HEK293 (cell line): Measurements from ENCODE around the gene CHL1.

ENCODE experiments used
- CTCF ChIA-PET: fragments of 350-600 bp; formaldehyde crosslinking; extraction: SDS; loops from one replicate; lab custom pipeline; 2021; ENCODE audit warnings: antibody characterized with exemption; lab: Yijun Ruan, JAX
- POLR2A ChIA-PET: fragments of 300-600 bp; formaldehyde crosslinking; extraction: SDS; loops from one replicate; lab custom pipeline; 2020; ENCODE audit warnings: antibody characterized with exemption, inconsistent platforms; lab: Yijun Ruan, JAX
- H3K27ac ChIP-seq: fragments of 200-500 bp; sonication (Bioruptor generic); 2 replicates; pipeline ENCODE4 v1.5.1; 2014; ENCODE audit warnings: low read depth, low read length, control low read depth, inconsistent platforms; ENCODE audit errors: extremely low read depth
- H3K36me3 ChIP-seq, 2 experiments: fragments of 200-500 bp in 1 of 2; sonication (Bioruptor generic) in 1 of 2; 1 replicate in 1 of 2; 2 replicates in 1 of 2; pipeline ENCODE4 v1.5.1; 2014 to 2017; ENCODE audit warnings: inconsistent platforms in 2 of 2, low read length in 2 of 2; ENCODE audit not compliant: control insufficient read depth in 2 of 2, insufficient read depth in 1 of 2
- H3K4me1 ChIP-seq: fragments of 200-500 bp; sonication (Bioruptor generic); 2 replicates; pipeline ENCODE4 v1.5.1; 2014; ENCODE audit warnings: mild to moderate bottlenecking, low read length, inconsistent platforms; ENCODE audit not compliant: control insufficient read depth, insufficient read depth
- H3K4me3 ChIP-seq: 2 replicates; pipeline ENCODE4 v1.5.1; 2011; ENCODE audit warnings: low read depth, mild to moderate bottlenecking, control low read depth, low read length, moderate library complexity
- H3K9me3 ChIP-seq: fragments of 200-500 bp; sonication (Bioruptor generic); 2 replicates; pipeline ENCODE4 v1.5.1; 2014; ENCODE audit warnings: low read depth, low read length, inconsistent platforms; ENCODE audit not compliant: control insufficient read depth, insufficient read depth
- GLIS2 ChIP-seq: fragments of 450-650 bp; formaldehyde crosslinking; IDR thresholded peaks from 2 replicates; pipeline ENCODE4 v1.5.1; 2016; ENCODE audit warnings: missing biosample characterization, missing genetic modification characterization
- SETDB1 ChIP-seq: IDR thresholded peaks from one replicate; pipeline ENCODE4 v1.6.1; 2017; ENCODE audit warnings: mild to moderate bottlenecking, low read length, moderate library complexity, mixed read lengths; ENCODE audit not compliant: insufficient read length
- ZFP37 ChIP-seq: fragments of 450-650 bp; formaldehyde crosslinking; IDR thresholded peaks from 2 replicates; pipeline ENCODE4 v1.5.1; 2016; ENCODE audit warnings: missing biosample characterization, missing genetic modification characterization
- ZNF114 ChIP-seq: fragments of 450-650 bp; formaldehyde crosslinking; IDR thresholded peaks from 2 replicates; pipeline ENCODE4 v1.5.0; 2017; ENCODE audit warnings: missing biosample characterization, missing genetic modification characterization
- ZNF132 ChIP-seq: fragments of 450-650 bp; formaldehyde crosslinking; IDR thresholded peaks from 2 replicates; pipeline ENCODE4 v1.5.1; 2017; ENCODE audit warnings: missing biosample characterization, missing genetic modification characterization, borderline replicate concordance
- ZNF184 ChIP-seq: fragments of 450-650 bp; IDR thresholded peaks from 2 replicates; pipeline ENCODE4 v1.5.1; 2018; ENCODE audit warnings: missing biosample characterization, mild to moderate bottlenecking, missing genetic modification characterization
- ZNF202 ChIP-seq: fragments of 450-650 bp; formaldehyde crosslinking; IDR thresholded peaks from 2 replicates; pipeline ENCODE4 v1.5.1; 2016; ENCODE audit warnings: missing biosample characterization, missing genetic modification characterization, borderline replicate concordance
- ZNF394 ChIP-seq: fragments of 450-650 bp; formaldehyde crosslinking; IDR thresholded peaks from 2 replicates; pipeline ENCODE4 v1.5.1; 2016; ENCODE audit warnings: missing biosample characterization, missing genetic modification characterization, mild to moderate bottlenecking, moderate library complexity, borderline replicate concordance
- TF ChIP-seq, protein P1 (sequence below): fragments of 450-650 bp; formaldehyde crosslinking; IDR thresholded peaks from 2 replicates; pipeline ENCODE4 v1.5.0; 2017; ENCODE audit warnings: missing biosample characterization, missing genetic modification characterization, borderline replicate concordance
- TF ChIP-seq, protein P2 (sequence below): fragments of 450-650 bp; formaldehyde crosslinking; IDR thresholded peaks from 2 replicates; pipeline ENCODE4 v1.5.1; 2016; ENCODE audit warnings: missing biosample characterization, missing genetic modification characterization
- TF ChIP-seq, protein P3 (sequence below): fragments of 450-650 bp; formaldehyde crosslinking; IDR thresholded peaks from 2 replicates; pipeline ENCODE4 v1.5.1; 2017; ENCODE audit warnings: missing biosample characterization, missing genetic modification characterization
- TF ChIP-seq, protein P4 (sequence below): fragments of 450-650 bp; formaldehyde crosslinking; IDR thresholded peaks from 2 replicates; pipeline ENCODE4 v1.5.1; 2017; ENCODE audit warnings: missing biosample characterization, missing genetic modification characterization
- TF ChIP-seq, protein P5 (sequence below): fragments of 450-650 bp; formaldehyde crosslinking; conservative IDR thresholded peaks from 2 replicates; pipeline ENCODE4 v1.5.1; 2016; ENCODE audit warnings: low read depth, missing biosample characterization, missing genetic modification characterization
- TF ChIP-seq, protein P6 (sequence below): IDR thresholded peaks from 2 replicates; pipeline ENCODE4 v1.6.1; 2011; ENCODE audit warnings: mild to moderate bottlenecking, low read depth, low read length, borderline replicate concordance
- TF ChIP-seq, protein P7 (sequence below): fragments of 450-650 bp; formaldehyde crosslinking; IDR thresholded peaks from 2 replicates; pipeline ENCODE4 v1.5.1; 2016; ENCODE audit warnings: missing biosample characterization, missing genetic modification characterization, borderline replicate concordance

CHL1 gene

DNA sequence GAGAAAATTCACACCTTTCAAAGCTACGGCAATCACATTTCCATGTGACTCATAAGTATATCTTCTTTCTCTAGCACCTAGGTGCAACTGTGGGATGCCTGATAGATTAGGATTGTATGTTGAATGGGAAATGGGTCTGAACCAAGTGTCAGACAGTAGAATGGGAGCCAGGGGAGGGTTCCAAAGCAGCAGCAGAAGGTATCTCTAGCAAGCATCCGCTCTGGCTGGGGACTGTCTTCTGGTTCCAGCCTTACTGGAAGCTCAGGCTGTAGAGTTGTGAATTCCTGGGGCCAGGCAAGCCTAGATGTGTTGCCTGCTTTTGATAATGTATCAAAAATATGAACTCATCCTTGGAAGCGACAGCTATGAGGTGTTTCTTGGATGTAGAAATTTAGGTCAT is 2.1 kb upstream of the CHL1 start (continued):
- TF ChIP-seq, protein P1, sequence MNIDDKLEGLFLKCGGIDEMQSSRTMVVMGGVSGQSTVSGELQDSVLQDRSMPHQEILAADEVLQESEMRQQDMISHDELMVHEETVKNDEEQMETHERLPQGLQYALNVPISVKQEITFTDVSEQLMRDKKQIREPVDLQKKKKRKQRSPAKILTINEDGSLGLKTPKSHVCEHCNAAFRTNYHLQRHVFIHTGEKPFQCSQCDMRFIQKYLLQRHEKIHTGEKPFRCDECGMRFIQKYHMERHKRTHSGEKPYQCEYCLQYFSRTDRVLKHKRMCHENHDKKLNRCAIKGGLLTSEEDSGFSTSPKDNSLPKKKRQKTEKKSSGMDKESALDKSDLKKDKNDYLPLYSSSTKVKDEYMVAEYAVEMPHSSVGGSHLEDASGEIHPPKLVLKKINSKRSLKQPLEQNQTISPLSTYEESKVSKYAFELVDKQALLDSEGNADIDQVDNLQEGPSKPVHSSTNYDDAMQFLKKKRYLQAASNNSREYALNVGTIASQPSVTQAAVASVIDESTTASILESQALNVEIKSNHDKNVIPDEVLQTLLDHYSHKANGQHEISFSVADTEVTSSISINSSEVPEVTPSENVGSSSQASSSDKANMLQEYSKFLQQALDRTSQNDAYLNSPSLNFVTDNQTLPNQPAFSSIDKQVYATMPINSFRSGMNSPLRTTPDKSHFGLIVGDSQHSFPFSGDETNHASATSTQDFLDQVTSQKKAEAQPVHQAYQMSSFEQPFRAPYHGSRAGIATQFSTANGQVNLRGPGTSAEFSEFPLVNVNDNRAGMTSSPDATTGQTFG (tag by site-specific recombination), result no peak
- no peak for TF ChIP-seq ZFP37 (tag by site-specific recombination)
- TF ChIP-seq, protein P2, sequence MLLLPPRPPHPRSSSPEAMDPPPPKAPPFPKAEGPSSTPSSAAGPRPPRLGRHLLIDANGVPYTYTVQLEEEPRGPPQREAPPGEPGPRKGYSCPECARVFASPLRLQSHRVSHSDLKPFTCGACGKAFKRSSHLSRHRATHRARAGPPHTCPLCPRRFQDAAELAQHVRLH (tag by site-specific recombination), result no peak
- TF ChIP-seq, protein P3, sequence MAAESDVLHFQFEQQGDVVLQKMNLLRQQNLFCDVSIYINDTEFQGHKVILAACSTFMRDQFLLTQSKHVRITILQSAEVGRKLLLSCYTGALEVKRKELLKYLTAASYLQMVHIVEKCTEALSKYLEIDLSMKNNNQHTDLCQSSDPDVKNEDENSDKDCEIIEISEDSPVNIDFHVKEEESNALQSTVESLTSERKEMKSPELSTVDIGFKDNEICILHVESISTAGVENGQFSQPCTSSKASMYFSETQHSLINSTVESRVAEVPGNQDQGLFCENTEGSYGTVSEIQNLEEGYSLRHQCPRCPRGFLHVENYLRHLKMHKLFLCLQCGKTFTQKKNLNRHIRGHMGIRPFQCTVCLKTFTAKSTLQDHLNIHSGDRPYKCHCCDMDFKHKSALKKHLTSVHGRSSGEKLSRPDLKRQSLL, result no peak
- TF ChIP-seq, protein P4, sequence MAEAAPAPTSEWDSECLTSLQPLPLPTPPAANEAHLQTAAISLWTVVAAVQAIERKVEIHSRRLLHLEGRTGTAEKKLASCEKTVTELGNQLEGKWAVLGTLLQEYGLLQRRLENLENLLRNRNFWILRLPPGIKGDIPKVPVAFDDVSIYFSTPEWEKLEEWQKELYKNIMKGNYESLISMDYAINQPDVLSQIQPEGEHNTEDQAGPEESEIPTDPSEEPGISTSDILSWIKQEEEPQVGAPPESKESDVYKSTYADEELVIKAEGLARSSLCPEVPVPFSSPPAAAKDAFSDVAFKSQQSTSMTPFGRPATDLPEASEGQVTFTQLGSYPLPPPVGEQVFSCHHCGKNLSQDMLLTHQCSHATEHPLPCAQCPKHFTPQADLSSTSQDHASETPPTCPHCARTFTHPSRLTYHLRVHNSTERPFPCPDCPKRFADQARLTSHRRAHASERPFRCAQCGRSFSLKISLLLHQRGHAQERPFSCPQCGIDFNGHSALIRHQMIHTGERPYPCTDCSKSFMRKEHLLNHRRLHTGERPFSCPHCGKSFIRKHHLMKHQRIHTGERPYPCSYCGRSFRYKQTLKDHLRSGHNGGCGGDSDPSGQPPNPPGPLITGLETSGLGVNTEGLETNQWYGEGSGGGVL (tag by site-specific recombination), result no peak

DNA sequence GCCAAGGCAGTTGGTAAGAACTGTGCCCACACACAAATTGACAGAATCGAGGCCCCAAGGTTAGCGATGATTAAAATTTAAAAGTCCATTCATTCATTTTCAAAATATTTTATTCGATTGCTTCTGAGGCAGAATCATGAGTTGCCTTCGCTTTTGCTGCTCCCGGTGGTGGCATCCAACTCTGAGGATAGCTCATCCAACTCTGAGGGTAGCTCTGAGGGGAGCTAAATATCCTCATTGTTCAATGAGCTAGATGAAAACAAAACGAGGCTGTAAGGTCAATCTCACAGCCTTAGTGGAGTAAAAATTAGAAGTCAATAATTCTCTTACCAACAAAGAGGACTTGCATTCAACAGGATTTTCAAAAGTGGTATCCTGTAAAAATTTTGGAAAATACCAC is 897 bp upstream of the CHL1 start:
- no peaks in the 10 kb centered on the region for H3K36me3 ChIP-seq
- no peaks in the 10 kb centered on the region for H3K9me3 ChIP-seq
- TF ChIP-seq SETDB1 (no peak), ZNF394 (tag by site-specific recombination) (no peak), ZNF184 (no peak), ZNF132 (tag by site-specific recombination) (no peak)
- TF ChIP-seq, protein P5, sequence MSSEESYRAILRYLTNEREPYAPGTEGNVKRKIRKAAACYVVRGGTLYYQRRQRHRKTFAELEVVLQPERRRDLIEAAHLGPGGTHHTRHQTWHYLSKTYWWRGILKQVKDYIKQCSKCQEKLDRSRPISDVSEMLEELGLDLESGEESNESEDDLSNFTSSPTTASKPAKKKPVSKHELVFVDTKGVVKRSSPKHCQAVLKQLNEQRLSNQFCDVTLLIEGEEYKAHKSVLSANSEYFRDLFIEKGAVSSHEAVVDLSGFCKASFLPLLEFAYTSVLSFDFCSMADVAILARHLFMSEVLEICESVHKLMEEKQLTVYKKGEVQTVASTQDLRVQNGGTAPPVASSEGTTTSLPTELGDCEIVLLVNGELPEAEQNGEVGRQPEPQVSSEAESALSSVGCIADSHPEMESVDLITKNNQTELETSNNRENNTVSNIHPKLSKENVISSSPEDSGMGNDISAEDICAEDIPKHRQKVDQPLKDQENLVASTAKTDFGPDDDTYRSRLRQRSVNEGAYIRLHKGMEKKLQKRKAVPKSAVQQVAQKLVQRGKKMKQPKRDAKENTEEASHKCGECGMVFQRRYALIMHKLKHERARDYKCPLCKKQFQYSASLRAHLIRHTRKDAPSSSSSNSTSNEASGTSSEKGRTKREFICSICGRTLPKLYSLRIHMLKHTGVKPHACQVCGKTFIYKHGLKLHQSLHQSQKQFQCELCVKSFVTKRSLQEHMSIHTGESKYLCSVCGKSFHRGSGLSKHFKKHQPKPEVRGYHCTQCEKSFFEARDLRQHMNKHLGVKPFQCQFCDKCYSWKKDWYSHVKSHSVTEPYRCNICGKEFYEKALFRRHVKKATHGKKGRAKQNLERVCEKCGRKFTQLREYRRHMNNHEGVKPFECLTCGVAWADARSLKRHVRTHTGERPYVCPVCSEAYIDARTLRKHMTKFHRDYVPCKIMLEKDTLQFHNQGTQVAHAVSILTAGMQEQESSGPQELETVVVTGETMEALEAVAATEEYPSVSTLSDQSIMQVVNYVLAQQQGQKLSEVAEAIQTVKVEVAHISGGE (tag by site-specific recombination), result no peak
- TF ChIP-seq, all 188 proteins: peak for 0
- ChIA-PET POLR2A (no interaction called here), CTCF (no interaction called here)
- Histone ChIP-seq H3K27ac (no peak overlapping the region), H3K4me1 (no peaks in the 10 kb centered on the region), H3K4me3 (no peak overlapping the region)

DNA sequence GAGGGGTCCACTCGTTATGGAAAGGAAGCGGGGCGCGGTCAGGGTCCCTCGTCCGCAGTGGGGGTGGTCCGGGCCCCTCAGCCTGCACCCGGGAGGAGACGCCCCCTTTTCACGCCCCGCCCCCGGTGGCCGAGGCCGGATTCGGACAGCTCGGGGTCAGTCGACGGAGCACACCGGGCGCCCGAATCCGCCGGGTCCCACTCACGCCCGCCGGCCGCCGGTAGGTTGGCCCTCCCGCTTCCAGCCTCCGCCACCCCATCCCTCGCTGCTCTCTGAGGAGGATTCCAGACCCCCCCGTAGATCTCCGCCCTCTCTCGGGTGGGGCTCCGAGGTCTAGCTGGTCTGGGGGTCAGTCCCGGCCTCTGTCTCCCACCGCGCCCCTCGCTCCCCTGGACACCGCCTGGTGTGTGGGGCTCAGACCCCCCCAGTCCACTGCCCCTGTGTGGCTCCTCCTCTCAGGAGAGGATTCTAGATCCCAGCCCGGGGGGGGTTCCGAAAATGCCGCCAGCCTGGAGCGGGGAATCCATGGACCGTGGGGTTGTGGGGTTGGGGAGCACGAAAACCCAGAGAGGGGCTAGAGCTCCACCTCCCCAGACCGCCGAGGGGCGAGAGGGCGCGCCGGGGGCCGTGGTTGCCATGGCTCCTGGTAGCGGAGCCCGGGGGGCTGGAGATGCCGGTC is 725 bp downstream of the CHL1 start:
- CTCF ChIA-PET, result no interaction called here
- POLR2A ChIA-PET, result no interaction called here
- TF ChIP-seq ZNF202 (tag by site-specific recombination), result no peak
- TF ChIP-seq, protein P6, sequence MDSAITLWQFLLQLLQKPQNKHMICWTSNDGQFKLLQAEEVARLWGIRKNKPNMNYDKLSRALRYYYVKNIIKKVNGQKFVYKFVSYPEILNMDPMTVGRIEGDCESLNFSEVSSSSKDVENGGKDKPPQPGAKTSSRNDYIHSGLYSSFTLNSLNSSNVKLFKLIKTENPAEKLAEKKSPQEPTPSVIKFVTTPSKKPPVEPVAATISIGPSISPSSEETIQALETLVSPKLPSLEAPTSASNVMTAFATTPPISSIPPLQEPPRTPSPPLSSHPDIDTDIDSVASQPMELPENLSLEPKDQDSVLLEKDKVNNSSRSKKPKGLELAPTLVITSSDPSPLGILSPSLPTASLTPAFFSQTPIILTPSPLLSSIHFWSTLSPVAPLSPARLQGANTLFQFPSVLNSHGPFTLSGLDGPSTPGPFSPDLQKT, result no peak
- TF ChIP-seq GLIS2 (tag by site-specific recombination), result peak; percentile 42
- TF ChIP-seq, protein P7, sequence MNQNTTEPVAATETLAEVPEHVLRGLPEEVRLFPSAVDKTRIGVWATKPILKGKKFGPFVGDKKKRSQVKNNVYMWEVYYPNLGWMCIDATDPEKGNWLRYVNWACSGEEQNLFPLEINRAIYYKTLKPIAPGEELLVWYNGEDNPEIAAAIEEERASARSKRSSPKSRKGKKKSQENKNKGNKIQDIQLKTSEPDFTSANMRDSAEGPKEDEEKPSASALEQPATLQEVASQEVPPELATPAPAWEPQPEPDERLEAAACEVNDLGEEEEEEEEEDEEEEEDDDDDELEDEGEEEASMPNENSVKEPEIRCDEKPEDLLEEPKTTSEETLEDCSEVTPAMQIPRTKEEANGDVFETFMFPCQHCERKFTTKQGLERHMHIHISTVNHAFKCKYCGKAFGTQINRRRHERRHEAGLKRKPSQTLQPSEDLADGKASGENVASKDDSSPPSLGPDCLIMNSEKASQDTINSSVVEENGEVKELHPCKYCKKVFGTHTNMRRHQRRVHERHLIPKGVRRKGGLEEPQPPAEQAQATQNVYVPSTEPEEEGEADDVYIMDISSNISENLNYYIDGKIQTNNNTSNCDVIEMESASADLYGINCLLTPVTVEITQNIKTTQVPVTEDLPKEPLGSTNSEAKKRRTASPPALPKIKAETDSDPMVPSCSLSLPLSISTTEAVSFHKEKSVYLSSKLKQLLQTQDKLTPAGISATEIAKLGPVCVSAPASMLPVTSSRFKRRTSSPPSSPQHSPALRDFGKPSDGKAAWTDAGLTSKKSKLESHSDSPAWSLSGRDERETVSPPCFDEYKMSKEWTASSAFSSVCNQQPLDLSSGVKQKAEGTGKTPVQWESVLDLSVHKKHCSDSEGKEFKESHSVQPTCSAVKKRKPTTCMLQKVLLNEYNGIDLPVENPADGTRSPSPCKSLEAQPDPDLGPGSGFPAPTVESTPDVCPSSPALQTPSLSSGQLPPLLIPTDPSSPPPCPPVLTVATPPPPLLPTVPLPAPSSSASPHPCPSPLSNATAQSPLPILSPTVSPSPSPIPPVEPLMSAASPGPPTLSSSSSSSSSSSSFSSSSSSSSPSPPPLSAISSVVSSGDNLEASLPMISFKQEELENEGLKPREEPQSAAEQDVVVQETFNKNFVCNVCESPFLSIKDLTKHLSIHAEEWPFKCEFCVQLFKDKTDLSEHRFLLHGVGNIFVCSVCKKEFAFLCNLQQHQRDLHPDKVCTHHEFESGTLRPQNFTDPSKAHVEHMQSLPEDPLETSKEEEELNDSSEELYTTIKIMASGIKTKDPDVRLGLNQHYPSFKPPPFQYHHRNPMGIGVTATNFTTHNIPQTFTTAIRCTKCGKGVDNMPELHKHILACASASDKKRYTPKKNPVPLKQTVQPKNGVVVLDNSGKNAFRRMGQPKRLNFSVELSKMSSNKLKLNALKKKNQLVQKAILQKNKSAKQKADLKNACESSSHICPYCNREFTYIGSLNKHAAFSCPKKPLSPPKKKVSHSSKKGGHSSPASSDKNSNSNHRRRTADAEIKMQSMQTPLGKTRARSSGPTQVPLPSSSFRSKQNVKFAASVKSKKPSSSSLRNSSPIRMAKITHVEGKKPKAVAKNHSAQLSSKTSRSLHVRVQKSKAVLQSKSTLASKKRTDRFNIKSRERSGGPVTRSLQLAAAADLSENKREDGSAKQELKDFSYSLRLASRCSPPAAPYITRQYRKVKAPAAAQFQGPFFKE (tag by site-specific recombination), result no peak
- no peak for TF ChIP-seq ZNF114

More for the DNA sequence above, 725 bp downstream of the CHL1 start:
- peak overlapping the region; percentile 39 for H3K4me3 ChIP-seq
- H3K4me1 ChIP-seq, result no peaks in the 10 kb centered on the region
- no peak overlapping the region; the same call in 1 of the 2 replicates for H3K27ac ChIP-seq
- H3K36me3 ChIP-seq, result no peaks in the 10 kb centered on the region
- no peaks in the 10 kb centered on the region for H3K9me3 ChIP-seq
